LNCaP clone FGC (cell line): ENCODE data around the gene STKLD1.

Source experiments
- DNase-seq: peaks from one replicate; pipeline ENCODE4 v3.0.0-alpha.2; 2011; ENCODE audit warnings: low read depth
- H3K4me3 ChIP-seq: 2 replicates; pipeline ENCODE4 v1.5.1; 2011; ENCODE audit warnings: mild to moderate bottlenecking, low read depth, low read length, control low read depth
- CTCF ChIP-seq: IDR thresholded peaks from 2 replicates; pipeline ENCODE4 v1.5.1; 2012; ENCODE audit warnings: mild to moderate bottlenecking; ENCODE audit not compliant: control insufficient read depth, insufficient read depth; ENCODE audit errors: extremely low read depth

STKLD1 gene

DNA sequence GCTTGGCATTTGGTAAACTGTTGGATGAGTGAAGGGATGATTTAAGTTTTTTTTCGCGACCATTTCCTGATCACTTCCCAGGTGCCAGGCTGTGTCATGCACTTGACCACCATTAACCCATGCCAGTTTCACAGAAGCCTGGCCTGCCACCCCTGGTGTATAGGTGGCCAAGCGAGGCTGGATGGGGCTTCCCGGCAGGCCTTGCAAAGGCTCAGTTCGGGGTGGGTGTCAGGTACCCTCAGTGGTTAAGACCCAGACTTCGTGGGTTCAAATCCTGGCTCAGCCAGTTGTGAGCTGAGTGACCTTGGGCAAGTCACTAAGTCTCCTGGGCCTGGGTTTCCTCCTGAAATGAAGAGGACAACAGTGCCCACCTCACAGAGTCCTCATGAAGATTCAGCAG is 30.6 kb upstream of the STKLD1 start:
- TF ChIP-seq CTCF = no peak
- no peak overlapping the region for H3K4me3 ChIP-seq

DNA sequence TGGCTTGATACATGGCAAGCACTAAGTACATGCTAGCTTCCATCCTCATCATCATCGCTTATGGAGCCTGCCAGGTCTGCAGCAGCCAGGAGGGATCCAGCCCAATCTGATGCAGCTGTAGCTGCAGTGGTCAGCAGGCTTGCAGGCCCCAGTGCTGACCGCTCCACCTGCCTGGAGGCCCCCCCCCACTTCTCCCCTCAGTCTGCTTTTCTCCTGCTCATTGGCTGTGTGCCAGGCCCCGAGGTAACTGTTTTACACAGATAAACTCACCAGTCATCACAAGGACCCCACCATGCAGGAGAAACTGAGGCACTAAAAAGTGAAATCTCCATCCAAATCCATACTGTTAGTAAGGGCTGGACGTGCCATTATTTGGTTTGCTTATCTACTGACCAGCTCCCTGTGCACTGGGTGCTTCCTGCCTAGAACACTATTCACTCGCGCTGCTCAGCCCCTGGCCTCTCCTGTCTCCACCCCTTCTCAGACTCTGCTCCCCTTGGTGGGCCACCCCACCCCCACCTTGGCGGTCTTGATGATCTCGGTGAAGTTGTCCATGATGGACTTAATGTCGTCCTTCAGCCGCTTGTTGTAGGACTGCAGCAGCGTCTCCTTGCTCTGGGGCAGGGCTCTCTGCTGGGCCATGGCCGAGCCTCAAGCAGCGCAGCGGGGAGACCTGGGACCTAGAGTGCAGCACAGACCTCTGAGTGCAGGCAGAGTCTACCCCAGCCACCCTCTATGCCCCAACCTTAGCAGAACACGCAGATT is 30.0 kb upstream of the STKLD1 start:
- no peak for DNase-seq
- H3K4me3 ChIP-seq = peak overlapping the region; percentile 97
- TF ChIP-seq CTCF = no peak

More for the DNA sequence above, 30.6 kb upstream of the STKLD1 start:
- DNase-seq = no peak

GRCh38 chr9:133347515-133347984 is 28.6 kb upstream of the STKLD1 start:
- peak overlapping the region; percentile 97 for H3K4me3 ChIP-seq
- no peak for TF ChIP-seq CTCF
- no peak for DNase-seq

DNA sequence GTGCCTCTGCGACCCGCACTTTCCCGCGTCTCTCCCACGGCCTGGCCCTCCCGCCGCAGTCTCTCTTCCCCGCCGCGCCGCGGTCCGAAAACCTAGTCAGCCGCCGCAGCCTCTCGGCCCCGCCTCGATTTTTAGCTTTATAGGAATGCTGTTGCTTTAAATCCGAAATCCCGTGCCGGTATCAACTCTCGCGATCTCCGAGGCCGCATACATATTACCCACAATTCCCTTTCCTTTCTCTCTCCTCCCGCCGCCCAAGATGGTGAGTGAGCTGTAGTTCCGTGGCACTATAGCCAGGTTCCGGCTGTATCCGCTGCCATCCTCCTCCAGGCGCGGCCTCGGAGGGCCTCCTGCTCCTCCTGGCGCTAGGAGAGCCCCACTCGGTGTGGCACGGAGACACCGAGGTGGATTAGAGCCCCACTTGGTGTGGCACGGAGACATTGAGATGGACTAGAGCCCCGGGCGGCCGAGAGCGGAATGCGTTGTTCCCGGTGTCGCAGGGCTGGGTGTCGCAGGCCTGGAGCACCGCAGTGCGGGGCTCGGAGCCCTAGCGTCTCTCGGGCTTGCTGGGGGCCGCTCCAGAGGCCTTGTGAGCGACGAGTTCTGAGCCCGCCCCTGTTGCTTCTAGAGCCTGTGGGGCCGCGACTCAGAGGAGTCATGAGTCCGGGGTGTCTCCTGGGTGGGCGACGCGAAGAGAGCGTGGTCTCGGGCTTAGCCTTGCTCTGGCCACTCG is 28.0 kb upstream of the STKLD1 start, which contains the start of the genes MED22 and RPL7A:
Gene MED22 (minus strand): TSS at position 147 of the 733 bp plus-strand sequence. CDS start 1,469 bp downstream, outside the sequence.
Gene RPL7A (plus strand): TSS at position 234 of the 733 bp plus-strand sequence. CDS start 26 bp downstream, at position 260.
- DNase-seq = peak; percentile 91
- H3K4me3 ChIP-seq = peak within 1 kb of the TSS; percentile 97
- no peak for TF ChIP-seq CTCF

- no peak for TF ChIP-seq CTCF
- H3K4me3 ChIP-seq = peak overlapping the region; percentile 97
- DNase-seq = no peak
Observed at GRCh38 chr9:133348718-133349573, 27.2 kb upstream of the STKLD1 start.

GRCh38 chr9:133349965-133350616 is 26.1 kb upstream of the STKLD1 start:
- H3K4me3 ChIP-seq = peak overlapping the region; percentile 97
- TF ChIP-seq CTCF = no peak
- DNase-seq = no peak
